GM18907 (cell line): Measurements from ENCODE around the gene ACP1.

Experiments
- ATAC-seq: cut with Tn5 transposase; IDR thresholded peaks from one replicate; pipeline ENCODE4 v1.9.1; 2021; ENCODE audit warnings: mild to moderate bottlenecking, moderate library complexity; ENCODE audit not compliant: unreplicated experiment

ACP1 gene

DNA sequence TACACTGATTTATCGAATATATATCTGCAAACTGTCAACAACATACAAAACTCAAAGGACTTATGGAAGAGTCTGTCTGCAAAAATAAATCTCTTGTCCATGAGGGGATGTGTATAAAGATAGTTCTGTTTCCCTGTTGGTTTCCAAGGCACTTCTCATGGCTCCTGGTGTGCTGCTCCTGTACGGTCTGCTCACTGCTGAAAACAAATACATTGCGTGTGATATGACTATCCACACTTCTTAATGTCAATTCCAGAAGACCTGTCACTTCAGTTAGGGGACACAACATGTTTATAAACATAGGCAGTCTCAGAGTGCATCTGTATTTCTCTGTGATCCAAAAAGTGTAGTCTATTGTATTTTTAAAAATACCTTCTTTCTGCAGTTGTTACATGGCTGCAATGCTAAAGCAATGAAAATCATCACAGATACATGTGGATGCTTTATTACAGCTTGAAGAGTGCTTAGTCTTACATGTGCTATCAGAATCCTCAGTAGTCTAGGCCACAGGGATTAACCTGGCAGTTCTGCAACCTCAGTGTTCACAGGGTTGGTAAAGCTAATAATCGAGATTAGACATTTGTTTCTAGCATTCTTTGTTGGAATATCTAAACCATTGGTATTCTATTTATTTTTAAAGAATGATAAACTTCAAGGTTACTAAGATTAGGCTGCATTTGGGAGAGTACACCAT lies 15.4 kb downstream of the ACP1 start:
- no peak for ATAC-seq

DNA sequence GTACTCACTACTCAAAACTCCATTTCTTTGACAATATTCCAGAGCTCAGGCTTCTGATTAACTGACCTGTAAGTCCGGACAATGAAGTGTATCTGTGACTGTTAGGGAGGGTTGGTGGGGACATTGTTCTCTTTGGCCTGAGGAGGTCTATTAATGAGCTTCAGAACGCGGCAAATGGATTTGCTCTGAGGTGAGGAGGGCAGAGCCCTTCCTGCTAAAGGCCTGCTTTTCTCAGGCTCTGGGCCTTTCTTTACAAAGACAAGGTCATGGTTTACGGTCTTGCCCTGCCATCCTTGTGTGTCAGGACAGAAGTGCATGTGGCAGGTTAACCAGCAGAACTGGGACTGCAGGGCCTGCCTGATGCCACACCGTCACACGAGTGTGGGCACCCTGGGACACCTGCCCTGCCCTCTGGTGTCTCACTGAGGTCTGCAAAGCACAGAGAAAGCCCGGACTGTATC lies 15.9 kb downstream of the ACP1 start:
- no peak for ATAC-seq

- ATAC-seq, result no peak
Measured at GRCh38 chr2:281381-281780, 16.6 kb downstream of the ACP1 start.

DNA sequence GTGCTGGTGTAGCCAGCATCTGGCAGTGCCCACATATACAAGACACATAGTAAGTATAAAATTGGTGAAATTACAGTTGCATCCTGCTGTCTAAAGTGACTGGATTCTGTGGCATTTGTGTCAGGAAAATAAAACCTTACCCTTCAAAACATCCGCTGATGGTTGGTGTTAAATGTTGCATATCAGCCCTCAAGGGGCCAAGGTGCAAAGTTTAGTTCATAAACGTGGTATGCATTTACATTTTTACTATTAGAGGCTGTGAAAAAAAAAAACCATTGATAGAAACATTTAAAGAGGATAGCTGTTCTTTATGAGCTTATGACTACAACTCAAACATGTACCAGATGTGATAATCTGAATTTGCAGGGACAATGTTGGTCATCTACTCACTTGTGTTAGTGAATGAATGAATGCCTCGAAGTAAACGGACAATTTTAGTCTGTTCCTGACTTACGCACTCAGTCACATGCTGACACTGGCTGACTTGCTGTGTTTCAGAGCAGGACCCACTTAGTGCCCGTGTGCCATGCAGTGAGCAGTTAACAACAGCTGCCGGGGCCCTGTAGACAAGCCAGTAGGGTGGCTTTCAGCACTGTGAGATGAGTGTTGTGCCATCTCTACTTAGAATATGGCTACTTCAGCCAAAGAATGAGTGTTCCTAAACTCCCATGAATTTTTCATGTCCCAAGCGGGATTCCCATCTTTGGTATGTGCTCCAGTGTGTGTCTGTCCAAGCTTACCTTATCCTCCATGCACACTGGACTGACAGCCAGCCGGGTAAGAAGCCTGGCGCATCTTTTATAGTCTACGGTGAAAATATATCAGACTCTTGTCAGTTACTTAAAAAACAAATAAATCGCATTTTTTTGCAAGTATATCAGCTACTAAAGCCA lies 17.9 kb downstream of the ACP1 start:
- no peak for ATAC-seq

GRCh38 chr2:283996-284794 lies 19.4 kb downstream of the ACP1 start:
- no peak for ATAC-seq

GRCh38 chr2:284896-285492 lies 20.2 kb downstream of the ACP1 start:
- ATAC-seq, result no peak

- ATAC-seq, result no peak
Measured at GRCh38 chr2:285531-285930, 20.8 kb downstream of the ACP1 start.

DNA sequence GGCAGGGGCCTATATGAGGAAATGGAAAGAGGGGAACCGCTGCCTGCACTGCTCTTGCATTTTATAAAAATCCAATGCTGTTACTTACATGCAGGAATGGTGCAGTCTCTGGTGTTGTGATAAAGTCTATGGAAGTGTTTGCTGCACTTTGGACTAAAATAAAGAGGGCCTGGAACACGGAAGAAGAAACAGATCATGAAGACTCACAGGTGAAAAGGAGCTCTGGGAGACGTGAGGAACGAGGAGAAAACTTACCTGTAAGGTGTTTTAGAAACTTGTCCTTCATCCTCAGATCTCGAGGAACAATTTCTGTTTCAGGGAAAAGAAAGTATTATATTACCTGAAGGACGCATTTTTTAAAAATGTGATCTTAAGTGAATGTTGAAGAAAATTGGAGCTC lies 21.3 kb downstream of the ACP1 start:
- ATAC-seq, result no peak

DNA sequence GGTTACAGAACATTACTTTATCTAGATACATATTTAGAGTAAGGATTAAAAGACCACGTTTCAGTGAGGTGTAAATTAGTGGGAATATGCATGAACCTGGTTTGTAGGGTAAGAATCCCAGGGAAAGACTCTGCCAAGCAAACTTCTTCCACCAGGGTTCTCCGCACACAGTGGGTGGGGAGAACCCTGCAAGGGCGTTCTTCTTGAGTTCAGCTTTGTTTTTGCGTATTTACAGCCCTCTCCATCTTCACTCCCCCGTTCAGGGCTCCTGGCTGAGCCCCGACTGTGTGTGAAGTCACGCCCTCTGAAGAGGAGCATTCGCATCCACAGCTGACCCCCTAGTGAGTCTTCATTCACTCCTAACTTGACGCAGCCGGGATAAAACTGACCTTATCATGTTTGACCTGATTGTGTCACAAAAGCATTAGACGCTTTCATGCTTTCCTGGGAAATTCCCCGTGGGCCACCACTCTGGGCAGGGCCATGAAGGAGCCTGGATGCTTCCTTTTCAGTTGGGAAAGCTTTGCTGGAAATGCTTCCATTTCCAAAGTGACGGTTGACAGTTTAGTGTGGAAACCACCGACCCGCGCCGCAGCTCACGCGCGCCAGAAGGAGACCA lies 22.1 kb downstream of the ACP1 start:
- ATAC-seq, result no peak

DNA sequence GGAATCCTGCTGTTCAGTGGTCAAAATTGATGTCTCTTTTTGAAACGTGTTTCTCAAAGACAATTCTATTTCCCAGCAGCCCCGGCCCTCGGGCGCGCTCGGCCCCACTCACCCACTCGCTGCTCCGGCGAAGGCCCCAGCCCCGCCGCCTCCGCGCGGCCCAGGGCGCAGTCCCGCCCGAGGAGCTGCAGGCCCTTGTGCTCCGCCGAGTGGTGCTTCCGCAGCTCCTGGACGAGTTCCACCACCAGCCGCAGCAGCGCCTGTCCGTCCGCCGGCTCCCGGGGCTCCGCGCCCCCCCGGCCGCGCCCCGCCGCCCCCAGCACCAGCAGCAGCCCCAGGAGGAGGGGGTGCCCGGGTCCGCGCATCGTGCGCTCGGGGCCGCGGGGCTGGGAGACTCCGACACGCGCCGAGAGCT lies 22.7 kb downstream of the ACP1 start:
- no peak for ATAC-seq

DNA sequence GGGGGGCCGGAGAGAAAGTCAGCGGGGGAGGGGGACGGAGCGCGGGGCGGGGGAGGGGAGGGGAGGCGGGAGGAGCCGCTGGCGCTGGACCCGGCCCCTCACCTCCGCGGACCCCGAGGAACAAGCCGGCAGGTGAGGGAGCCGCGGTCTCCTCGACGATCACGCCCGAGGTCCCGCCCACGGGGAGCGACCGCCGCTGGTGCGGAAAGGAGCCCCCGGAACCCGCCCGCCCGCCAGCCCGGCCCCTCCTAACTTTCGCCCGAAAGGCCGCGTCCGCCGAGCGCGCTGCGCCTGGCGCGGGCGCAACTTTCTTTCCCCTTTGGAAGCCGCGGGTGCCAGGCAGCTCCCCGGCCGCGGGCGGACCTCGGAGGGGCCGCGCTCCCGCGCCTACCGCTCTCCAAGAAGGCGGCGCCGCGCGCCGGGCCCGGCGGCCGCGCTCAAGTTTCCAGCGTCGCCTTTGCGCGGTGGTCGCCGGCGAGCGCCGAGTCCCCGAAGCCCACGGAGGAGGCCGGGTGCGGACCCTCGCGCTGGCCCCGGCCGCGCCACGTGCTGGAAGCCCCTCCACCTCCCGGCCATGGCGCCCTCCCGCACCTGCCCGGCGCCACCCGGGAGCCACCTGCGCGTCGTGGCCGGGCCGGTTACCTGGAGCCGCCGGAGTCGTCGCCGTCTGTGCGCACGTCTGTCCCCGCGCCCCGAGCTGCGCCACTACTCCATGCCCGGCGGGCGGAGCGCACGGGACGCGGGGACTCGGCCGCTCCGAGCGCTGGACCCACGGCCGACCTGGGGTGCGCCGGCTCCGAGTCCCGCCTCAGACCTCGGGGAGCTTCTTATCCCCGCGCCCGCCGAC lies 23.4 kb downstream of the ACP1 start, which contains the start of gene ALKAL2:
Gene ALKAL2 (minus strand): TSS at position 181 of the 847 bp plus-strand sequence. CDS start 256 bp downstream, outside the sequence.
- ATAC-seq, result no peak

DNA sequence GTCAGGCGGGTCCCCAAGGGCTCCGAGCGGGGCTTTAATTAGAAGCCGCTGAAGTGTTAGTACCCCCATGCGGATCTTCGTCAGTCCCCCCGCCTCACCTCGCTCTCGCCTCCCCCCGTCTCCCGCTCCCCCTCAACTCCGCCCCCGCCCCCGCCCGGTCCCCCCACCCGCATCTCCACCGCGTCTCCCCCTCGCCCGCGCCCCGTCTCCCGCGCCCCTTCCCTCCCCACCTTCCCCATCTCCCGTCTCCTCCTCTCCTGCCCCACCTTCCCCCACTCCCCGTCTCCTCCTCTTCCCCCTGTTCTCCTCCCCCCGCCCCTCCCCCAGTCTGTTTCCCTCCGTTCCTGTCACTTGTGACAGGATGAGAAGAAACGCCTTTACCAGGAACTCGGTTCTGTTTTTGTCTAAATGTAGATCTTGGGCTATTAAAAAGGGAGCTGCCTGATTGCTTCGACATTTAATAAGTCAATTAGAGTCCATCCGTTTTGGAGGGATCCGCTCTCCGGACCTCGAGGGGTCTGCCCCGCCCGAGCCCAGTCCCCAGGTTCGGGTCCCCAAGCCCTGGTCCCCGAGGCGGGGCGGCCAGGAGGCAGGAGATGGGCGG lies 24.1 kb downstream of the ACP1 start:
- no peak for ATAC-seq

- ATAC-seq, result no peak
Measured at GRCh38 chr2:289362-290089, 24.8 kb downstream of the ACP1 start.

DNA sequence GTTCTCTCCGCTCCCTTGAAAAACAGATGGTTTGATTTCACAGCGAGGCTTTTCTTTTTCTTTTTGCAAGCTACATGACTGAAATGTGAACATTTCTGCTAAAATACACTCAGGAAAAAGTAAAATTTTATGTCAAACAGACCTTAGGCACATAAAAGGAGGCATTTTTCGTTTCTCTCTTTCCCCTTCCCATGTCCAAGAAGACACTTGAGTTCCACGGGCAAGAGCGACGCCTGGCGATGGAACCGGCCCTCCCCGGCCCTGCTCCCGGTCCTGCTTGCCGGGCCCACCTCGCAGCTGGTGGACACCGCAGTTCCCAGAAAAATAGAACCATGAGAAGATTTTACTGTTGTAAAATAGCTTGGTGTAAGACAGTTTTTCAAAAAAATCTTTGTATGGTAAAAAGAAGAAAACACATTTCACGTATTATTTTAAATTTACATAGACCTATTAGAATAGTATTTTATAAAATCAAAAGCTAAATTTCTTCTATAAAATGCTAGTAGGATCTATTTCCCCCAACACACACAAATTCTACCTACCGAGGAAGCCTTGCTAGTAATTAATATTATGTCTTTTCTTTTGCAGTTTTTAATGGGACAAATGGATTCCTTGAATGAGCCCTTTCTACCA lies 25.5 kb downstream of the ACP1 start:
- ATAC-seq, result no peak

- no peak for ATAC-seq
Measured at GRCh38 chr2:295090-295489, 30.3 kb downstream of the ACP1 start.

GRCh38 chr2:296354-296753 lies 31.6 kb downstream of the ACP1 start:
- ATAC-seq, result no peak

- no peak for ATAC-seq
Measured at GRCh38 chr2:305366-305765, 40.6 kb downstream of the ACP1 start.
